GM21526 (cell line): ENCODE results near the gene GPR78.
"Not testable (repeated sequence)": the region's sequence is repeated elsewhere in the genome, so short reads cannot be mapped to it uniquely, and the experiment has no call there.

Source experiments
- ATAC-seq: cut with Tn5 transposase; IDR thresholded peaks from one replicate; pipeline ENCODE4 v1.9.1; 2021; ENCODE audit warnings: moderate library complexity; ENCODE audit not compliant: unreplicated experiment, low FRiP score

The GPR78 gene

GRCh38 chr4:8613421-8614364 is 33.5 kb downstream of the GPR78 start:
- ATAC-seq: no peak

DNA sequence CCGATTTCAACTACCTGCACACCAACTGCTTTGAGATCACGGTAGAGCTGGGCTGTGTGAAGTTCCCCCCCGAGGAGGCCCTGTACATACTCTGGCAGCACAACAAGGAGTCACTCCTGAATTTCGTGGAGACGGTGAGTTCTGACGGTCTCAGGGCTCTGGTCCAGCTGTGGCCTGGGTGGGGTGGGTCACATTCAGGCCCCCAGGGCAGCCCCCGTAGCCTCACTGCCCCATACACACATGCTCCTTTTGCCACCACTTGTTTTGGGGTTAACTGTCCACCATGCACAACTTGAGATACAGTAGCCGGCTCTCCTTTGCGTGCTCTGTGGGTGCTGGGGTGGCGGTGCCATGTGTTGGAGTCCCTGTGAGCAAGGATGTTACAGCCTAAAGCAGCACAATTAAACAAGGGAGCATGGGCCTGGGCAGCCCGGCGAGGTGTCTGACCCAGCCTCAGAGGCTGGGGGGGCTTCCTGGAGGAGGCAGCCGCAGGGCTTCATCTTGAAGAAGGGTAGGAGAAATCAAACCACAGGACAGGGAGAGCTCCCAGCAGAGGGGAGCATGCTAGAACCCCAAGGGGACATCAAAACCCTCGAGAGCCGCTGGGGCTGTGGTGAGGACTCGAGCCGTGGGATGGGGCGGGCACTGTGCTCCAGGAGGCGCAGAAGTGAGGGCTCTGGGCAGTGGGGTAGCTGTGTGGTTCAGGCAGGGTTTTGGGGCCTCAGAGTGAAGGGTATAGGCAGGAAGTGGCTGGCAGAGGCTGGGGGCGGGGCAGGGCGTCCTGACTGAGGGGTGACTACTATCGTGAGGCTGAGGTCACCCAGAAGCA is 34.4 kb downstream of the GPR78 start:
- no peak for ATAC-seq

GRCh38 chr4:8615366-8615765 is 35.2 kb downstream of the GPR78 start:
- ATAC-seq: no peak

- ATAC-seq: no peak
Measured at GRCh38 chr4:8615921-8616787, 36.0 kb downstream of the GPR78 start.

- no peak for ATAC-seq
Measured at GRCh38 chr4:8616831-8617230, 36.6 kb downstream of the GPR78 start.

DNA sequence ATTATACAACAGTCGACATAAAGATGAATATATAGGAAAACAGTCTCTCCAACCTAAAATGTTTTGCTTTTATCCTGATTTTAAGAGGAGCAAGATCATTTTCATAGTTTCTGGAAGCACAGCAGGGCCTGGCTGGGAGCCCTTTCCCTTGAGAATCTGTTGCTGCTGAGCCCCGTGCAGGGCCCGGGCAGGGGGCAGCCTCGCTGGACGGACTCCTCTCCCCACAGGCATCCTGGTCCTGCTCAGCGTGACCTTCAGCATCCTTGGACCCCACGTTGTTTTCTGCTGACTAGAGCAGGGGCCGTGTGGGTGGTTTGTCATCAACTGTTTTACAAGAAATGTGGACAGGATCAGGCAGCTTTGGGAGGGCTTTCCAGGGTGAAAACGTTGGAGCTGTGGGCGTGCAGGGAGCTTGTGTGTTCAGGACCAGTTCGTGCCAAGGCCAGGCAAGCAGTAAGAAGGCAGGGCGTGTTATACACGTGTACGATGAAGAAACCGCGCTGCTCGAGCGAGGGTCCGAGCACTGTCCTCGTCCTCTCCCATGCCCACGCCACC is 37.4 kb downstream of the GPR78 start:
- no peak for ATAC-seq

DNA sequence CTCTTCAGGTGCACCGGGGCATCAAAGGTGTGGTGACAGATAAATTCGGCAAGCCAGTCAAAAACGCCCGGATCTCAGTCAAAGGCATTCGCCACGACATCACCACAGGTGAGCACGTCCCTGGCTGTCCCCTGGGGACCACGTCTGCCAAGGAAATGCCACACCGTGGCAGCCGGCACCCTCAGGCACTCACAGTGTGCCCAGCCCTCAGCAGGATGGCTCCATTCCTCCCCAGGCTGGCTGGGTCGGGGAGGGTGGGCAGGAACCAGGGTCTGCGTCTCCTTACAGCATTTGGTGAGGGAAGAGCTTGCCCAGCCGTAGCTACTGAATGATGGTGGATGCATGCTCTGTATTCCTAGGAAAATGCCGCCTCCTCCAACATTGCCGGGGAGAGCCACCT is 38.2 kb downstream of the GPR78 start:
- no peak for ATAC-seq

- no peak for ATAC-seq
Measured at GRCh38 chr4:8618961-8619720, 38.9 kb downstream of the GPR78 start.

GRCh38 chr4:8621135-8621534 is 40.9 kb downstream of the GPR78 start:
- not testable (repeated sequence) for ATAC-seq

- ATAC-seq: not testable (repeated sequence)
Measured at GRCh38 chr4:8624601-8625272, 44.5 kb downstream of the GPR78 start.

- not testable (repeated sequence) for ATAC-seq
Measured at GRCh38 chr4:8630240-8630905, 50.2 kb downstream of the GPR78 start.

DNA sequence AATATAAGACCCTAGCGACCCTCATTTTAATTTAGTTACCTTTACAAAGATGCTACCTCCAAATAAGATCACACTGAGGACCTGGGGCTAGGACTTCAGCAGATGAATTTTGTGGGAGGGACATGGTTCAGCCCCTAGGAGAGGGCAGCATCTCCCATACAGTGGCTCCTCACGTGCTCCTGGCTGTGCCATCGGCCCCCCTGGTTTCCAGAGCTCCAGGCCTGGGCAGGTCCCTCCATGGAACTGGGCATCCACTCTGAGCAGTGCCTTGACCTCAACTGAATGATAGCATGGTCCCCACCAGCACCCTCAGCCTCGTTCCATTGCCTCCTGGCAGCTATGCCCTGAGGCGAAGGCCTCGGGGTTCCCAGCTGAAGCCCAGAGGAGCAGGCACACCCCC is 51.7 kb downstream of the GPR78 start:
- ATAC-seq: not testable (repeated sequence)

- ATAC-seq: not testable (repeated sequence)
Measured at GRCh38 chr4:8634773-8635172, 54.6 kb downstream of the GPR78 start.

- not testable (repeated sequence) for ATAC-seq
Measured at GRCh38 chr4:8635897-8636554, 55.8 kb downstream of the GPR78 start.
